Calu3 (cell line): ENCODE measurements around the gene CCBE1. TPM values are rescaled to one million over a fixed set of nuclear protein-coding genes. Genes with fewer than 3 reads are reported as not detected.

Experiments used
- BruUV-seq: library from RNA; stranded (reverse); fragments of 400-500 nt; replicated peaks from 2 replicates; lab custom pipeline; 2021; lab: Mats Ljungman, UMichigan
- CTCF ChIA-PET: fragments of 300-600 bp; sonication (Branson Sonifier 250); formaldehyde crosslinking; loops from one replicate; lab custom pipeline; 2022; ENCODE audit warnings: antibody characterized with exemption; lab: Charles Lee
- DNase-seq: peaks from one replicate; pipeline ENCODE4 v3.0.0; 2022
- H3K27ac Mint-ChIP-seq: one replicate; pipeline ENCODE4 v1.8.0; 2022; ENCODE audit warnings: mixed read lengths; ENCODE audit not compliant: unreplicated experiment
- H3K27me3 Mint-ChIP-seq: one replicate; pipeline ENCODE4 v1.8.0; 2022; ENCODE audit warnings: mixed read lengths; ENCODE audit not compliant: unreplicated experiment
- H3K36me3 Mint-ChIP-seq: one replicate; pipeline ENCODE4 v1.8.0; 2022; ENCODE audit warnings: mild to moderate bottlenecking, moderate library complexity, mixed read lengths; ENCODE audit not compliant: insufficient read depth, unreplicated experiment
- H3K4me1 Mint-ChIP-seq: one replicate; pipeline ENCODE4 v1.8.0; 2022; ENCODE audit warnings: mild to moderate bottlenecking, low read depth, mixed read lengths; ENCODE audit not compliant: unreplicated experiment
- H3K4me3 Mint-ChIP-seq: one replicate; pipeline ENCODE4 v1.8.0; 2022; ENCODE audit warnings: mild to moderate bottlenecking, low read depth, moderate library complexity, mixed read lengths; ENCODE audit not compliant: unreplicated experiment
- H3K9me3 Mint-ChIP-seq: one replicate; pipeline ENCODE4 v1.8.0; 2022; ENCODE audit warnings: low read depth, mixed read lengths; ENCODE audit not compliant: unreplicated experiment
- intact Hi-C: fragments of 100-400 bp; cut with micrococcal nuclease; formaldehyde crosslinking; loops from one replicate; pipeline ENCODE4 v1.10.0; 2022; ENCODE audit not compliant: unreplicated experiment
- total RNA-seq: library from RNA; stranded (reverse); gene quantifications from 2 replicates; pipeline ENCODE4 v1.2.3, GENCODE V29; 2022
- TF ChIP-seq, protein P1 (sequence below): fragments of 200-600 bp; IDR thresholded peaks from one replicate; pipeline ENCODE4 v1.8.0; 2022; ENCODE audit warnings: antibody characterized with exemption; ENCODE audit not compliant: unreplicated experiment

CCBE1 gene
- total RNA-seq, 1 experiment from 2014 or later: 0.12 TPM

DNA sequence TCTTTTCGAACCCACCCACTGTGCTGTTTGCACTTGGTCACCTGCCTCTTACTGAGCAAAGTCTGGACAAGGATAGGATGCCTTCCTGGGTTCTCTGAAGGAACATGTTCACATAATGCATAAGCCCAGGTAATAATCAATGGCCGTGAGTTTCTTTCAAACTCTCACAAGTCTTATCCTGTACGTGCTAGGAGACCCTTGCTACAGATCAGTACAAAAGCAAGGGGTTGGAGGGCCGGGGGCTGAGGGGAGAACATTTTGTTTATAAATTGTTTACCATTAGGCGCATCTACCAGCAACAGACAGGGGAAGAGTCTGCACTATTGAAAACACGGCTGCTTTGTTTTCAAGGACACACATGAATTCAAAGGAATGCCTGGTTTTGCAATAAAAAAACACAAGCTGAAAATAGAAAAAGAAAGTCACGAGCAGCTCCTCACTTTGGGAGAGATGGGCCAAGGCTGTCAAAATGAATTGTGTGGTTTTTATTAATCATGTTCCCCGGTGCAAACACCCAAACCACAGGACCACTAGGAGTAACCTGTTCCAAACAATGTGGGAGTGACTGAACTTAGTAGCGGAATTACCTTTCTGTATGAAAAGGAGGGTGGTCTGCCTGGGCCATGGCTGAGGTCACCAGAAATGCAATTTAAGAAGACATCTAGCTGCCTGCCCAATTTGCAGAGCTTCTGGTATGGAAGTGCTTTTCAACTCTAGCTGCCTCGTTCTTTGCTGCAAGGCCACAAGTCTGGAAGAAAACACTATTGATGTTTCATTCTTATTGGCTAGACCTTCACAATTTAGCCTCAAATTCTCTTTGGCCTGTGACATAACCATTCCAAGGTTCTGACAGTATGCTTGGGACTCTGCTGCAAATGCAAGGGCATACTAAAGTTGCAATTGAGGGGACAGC lies 73.5 kb downstream of the CCBE1 start:
- CTCF ChIA-PET: interaction anchor here (1.5 kb wide), 1 partner anchor 8 kb away, joined by 6 read pairs; no protein-coding TSS in a partner anchor
- Mint-ChIP-seq H3K27me3 (peaks cover 64% of the 10 kb centered on the region), H3K27ac (no peak overlapping the region), H3K4me1 (no peaks in the 10 kb centered on the region), H3K4me3 (no peak overlapping the region), H3K9me3 (no peaks in the 10 kb centered on the region), H3K36me3 (no peaks in the 10 kb centered on the region)
- DNase-seq: no peak
- intact Hi-C loops: no loop called here
- BruUV-seq: no TSS peak
- TF ChIP-seq, protein P1, sequence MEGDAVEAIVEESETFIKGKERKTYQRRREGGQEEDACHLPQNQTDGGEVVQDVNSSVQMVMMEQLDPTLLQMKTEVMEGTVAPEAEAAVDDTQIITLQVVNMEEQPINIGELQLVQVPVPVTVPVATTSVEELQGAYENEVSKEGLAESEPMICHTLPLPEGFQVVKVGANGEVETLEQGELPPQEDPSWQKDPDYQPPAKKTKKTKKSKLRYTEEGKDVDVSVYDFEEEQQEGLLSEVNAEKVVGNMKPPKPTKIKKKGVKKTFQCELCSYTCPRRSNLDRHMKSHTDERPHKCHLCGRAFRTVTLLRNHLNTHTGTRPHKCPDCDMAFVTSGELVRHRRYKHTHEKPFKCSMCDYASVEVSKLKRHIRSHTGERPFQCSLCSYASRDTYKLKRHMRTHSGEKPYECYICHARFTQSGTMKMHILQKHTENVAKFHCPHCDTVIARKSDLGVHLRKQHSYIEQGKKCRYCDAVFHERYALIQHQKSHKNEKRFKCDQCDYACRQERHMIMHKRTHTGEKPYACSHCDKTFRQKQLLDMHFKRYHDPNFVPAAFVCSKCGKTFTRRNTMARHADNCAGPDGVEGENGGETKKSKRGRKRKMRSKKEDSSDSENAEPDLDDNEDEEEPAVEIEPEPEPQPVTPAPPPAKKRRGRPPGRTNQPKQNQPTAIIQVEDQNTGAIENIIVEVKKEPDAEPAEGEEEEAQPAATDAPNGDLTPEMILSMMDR: no peak

DNA sequence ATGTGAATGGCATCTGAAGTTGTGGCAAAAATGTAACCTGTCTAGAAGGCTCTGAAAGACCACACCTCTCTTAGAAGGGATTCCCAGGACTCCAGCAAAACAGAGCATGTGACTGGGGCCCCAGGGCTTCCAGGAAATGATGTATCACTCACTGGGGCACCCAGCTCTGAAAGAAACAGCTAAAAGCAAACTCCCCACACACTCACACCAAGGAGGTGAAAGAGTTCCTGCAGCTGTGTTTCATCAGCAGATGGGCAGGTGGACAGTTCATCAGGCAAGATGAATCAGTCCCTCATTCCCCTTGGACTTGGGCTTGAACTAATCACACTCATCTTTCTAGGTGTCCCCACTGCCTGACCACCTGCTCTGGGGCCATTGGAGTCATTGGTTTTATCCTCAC lies 76.2 kb downstream of the CCBE1 start:
- Mint-ChIP-seq H3K9me3 (no peaks in the 10 kb centered on the region), H3K27ac (no peak overlapping the region), H3K27me3 (peaks cover 76% of the 10 kb centered on the region), H3K4me3 (no peak overlapping the region), H3K4me1 (no peaks in the 10 kb centered on the region), H3K36me3 (no peaks in the 10 kb centered on the region)
- CTCF ChIA-PET: no interaction called here
- TF ChIP-seq, protein P1: no peak
- no TSS peak for BruUV-seq
- no peak for DNase-seq
- intact Hi-C loops: no loop called here

DNA sequence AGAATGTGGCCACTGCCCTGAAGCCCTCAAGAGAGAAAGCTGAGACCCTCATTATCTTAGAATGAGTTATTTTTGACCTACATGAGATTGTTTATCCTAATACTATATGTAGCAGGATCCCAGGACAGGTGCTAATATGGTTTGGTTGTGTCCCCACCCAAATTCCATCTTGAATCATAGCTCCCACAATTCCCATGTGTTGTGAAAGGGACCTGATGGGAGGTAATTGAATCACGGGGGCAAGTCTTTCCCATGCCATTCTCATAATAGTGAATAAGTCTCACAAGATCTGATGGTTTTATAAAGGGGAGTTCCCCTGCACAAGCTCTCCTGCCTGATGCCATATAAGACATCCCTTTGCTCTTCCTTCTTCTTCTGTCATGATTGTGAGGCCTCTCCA lies 76.8 kb downstream of the CCBE1 start:
- H3K4me3 Mint-ChIP-seq: no peak overlapping the region
- peaks cover 82% of the 10 kb centered on the region for H3K27me3 Mint-ChIP-seq
- DNase-seq: no peak
- H3K27ac Mint-ChIP-seq: no peak overlapping the region
- TF ChIP-seq, protein P1: no peak
- BruUV-seq: no TSS peak
- H3K36me3 Mint-ChIP-seq: no peaks in the 10 kb centered on the region
- no peaks in the 10 kb centered on the region for H3K4me1 Mint-ChIP-seq
- intact Hi-C loops: no loop called here
- H3K9me3 Mint-ChIP-seq: no peaks in the 10 kb centered on the region
- CTCF ChIA-PET: no interaction called here

DNA sequence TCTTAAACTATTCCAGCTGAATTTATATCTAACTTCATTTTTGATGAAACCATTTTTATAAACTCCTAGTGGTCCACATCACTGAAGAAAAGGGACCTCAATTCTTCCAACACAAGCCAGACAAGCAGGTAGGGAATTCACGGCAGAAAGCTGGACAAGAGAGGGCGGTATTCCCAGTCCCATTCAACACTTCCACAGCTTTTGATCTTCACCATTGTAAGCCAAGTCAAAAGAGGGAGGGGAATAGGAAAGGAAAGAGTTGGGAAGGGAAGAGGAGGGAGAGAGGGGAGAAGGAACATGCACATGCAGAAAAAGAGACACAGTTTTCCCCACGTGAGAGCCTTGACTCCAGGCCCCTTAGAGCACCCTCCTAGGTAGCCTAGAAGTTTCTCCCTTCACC lies 77.4 kb downstream of the CCBE1 start:
- intact Hi-C loops: no loop called here
- no peaks in the 10 kb centered on the region for H3K36me3 Mint-ChIP-seq
- H3K4me3 Mint-ChIP-seq: no peak overlapping the region
- H3K9me3 Mint-ChIP-seq: no peaks in the 10 kb centered on the region
- CTCF ChIA-PET: no interaction called here
- TF ChIP-seq, protein P1: no peak
- H3K27me3 Mint-ChIP-seq: peaks cover 88% of the 10 kb centered on the region
- no peaks in the 10 kb centered on the region for H3K4me1 Mint-ChIP-seq
- no peak overlapping the region for H3K27ac Mint-ChIP-seq
- BruUV-seq: no TSS peak
- DNase-seq: no peak
